Measurements from ENCODE around the gene CYTL1.
"Not testable (repeated sequence)": the region's sequence is repeated elsewhere in the genome, so short reads cannot be mapped to it uniquely, and the experiment has no call there.

The CYTL1 gene

DNA sequence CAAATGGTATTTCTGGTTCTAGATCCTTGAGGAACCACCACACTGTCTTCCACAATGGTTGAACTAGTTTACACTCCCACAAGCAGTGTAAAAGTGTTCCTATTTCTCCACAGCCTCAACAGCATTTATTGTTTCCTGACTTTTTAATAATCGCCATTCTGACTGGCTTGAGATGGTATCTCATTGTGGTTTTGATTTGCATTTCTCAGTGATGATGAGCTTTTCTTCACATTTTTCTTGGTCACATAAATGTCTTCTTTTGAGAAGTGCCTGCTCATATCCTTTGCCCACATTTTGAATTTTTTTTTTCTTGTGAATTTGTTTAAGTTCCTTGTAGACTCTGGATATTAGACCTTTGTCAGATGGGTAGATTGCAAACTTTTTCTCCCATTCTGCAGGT is 22.3 kb downstream of the CYTL1 start:
- not testable (repeated sequence) for DNase-seq (ENCODE audit: low spot score)

DNA sequence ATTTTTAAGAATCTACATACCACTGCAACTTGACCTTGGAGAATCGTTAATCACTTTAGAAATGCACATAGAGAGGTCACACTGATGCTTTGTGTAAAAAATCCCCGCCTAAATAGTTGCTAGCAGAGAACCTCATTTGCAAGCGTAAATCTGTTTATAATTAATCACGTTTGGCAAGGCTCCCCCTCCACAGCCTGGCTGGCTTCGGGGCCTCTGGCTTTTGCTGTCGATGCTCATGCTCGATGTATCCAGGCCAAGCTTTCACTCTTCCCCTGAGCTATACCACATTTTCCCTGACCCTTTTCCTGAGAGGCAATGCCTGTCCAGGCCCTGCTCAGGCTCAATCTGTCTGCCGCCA is 23.4 kb downstream of the CYTL1 start:
- no peak for DNase-seq (ENCODE audit: low spot score)

DNA sequence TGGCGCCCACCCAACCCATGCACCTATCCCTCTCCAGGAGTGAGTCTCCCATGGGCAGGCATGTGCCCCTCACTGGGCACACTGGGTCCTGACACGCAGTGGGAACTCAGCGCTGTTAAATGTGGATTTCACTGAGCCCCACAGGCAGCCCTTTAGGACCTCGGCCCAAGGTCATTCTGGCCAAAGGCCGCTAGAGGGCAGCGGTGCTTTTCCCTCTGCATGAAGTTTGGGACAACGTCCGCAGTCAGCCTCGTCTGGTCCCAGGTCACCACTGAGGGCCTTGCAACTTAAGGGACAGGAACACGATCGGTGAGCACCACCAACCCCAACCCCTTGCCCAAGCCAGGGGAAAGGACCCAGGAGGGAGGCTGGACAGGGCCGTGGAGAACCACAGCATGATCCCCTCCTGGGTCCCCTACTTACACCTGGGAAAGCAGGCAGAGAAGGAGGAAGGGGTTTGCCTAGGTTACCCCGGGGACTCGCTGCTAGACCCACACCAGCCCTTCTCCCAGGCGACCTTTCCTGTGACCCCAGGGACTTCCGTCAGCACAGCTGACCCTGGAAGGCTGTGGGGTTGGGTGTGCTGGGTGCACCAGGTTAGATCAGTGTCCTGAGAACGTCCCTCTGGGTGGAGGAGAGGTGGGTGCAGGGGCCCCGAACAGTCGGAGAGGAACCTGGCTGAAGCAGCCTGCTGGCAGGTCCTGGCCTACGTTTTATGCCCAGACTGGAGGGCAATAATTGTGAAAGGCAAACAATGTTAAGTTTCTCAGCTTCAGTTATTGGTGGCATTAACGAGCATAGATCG is 24.0 kb downstream of the CYTL1 start:
- peak; percentile 69 for DNase-seq (ENCODE audit: low spot score)

DNA sequence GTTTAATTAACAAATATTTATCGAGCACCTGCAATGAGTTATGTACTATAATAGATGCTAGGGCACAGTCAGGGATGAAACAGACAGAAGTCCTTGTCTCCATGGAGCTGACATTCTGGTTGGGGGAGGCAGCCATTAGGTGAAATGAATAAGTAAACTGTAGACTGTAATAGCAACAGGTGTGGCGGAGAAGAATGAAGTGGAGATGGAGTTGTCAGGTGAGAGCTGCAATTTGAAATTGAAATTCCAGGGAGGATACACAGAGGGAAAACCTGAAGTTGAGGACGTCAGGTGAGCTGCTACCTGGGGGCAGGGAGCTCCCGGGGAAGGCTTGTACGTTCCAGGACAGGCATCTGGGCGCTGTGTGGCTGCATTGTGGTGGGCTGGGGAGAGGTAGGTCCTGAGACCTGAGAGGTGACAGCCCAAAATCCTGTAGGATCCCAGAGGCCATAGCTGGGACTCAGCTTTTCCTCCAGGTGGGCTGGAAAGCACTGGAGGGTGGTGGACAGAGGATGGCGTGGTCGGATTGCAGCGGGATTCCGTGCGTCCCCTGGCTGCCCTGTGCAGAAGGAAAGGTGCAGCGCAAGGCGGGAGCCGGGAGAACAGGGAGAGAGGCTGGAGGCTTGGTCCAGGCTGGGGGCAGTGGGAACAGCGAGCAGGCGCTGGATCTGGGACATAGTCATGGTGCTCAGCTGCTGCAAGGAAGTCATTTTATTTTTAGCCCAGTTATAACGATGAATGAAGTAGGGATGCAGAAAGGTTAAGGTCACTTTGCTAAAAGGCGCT is 24.8 kb downstream of the CYTL1 start:
- DNase-seq (ENCODE audit: low spot score) = no peak

DNA sequence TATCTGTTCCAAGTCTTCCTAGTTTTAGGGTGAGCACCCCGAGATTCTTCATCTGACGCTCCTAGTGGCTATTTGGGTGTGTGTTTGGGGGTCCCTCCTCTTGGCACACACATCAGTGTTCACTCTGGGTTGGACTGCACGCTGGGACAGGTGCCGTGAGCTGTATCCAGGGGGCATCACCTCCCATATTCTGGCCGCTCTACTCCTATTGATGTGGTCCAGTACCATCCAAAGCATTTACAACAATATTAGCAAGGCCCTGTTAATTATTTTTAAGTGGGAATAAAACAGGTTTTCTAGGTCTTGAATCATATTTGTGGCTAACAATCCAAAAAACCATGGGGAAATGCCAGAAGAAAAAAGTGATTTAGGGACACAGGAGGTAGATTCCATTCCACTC is 26.4 kb downstream of the CYTL1 start:
- DNase-seq (ENCODE audit: low spot score) = no peak

DNA sequence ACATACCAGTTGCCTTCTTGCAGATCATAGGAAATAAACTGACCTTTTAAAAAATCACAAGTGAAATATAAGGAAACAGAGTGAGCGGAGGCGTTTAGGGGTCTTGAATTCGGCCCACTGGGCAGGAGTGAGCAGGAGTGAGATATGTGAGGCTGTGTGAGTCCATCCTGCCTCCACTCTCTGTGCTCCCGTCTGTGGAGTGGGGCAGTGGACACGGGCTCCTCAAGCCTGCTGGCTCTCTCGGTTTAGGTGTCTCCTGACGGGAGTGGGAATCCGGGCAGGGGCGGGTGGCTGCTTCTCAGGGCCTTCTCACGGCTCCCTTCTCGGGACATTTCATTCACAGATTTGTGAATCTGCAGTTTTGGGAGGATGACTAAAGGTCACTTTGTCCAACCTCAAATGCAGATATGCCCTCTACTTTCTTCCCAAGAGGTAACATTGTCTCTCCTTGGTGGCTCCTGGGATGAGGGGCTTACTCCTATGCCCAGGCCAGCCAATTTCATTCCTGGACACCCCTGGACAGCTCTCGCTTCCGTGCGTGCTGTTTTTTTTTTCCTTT is 27.6 kb downstream of the CYTL1 start:
- no peak for DNase-seq (ENCODE audit: low spot score)

DNA sequence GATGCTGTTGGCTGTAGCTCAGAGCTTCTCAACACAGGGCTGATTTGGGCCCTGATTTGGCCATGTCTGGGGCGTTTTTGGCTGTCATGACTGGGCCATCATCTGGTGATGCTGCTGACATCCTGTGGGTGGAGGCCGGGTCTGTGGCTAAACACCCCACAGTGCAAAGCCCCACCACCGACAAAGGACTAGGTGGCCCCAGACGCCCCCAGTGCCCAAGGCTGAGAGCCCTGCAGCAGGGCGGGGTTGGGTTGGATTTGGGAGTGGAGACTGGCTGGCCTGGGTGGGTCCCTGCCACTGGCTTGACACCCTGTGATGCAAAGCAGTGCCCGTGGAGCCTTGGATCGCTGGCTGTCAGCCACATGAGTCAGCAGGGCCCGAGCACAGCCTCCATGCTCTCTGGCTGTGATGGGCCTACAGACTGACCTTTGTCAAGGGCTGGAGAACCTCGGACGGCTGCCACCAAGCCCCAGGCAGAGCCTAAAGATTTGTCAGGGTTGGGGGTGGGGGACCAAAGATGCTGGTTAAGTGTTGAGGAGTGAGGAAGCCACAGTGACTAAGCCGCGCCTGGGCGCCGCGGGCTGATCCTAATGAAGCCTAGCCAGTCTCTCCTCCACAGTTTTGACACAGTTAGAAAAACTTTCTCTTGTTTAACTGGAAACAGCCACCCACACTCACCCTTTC is 28.3 kb downstream of the CYTL1 start:
- no peak for DNase-seq (ENCODE audit: low spot score)

DNA sequence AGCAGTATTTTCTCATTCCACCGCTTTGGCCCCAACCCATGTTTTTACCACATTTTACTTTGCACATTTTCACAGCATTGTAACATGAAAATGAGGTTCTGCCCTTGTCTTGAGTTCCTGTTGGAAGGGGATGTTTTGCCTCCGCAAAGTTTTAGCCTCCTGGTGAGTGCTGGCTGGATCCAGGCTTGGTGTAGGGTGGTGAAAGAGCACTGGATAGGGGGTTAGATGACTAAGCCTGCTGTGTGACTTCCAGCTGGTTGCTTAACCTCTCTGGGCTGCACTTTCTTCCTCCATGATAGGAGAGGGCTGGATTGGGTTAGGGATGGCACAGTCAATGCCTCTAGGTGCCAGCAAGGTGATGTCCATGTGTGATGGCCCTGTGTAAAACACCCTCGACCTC is 28.9 kb downstream of the CYTL1 start:
- DNase-seq (ENCODE audit: low spot score) = no peak

DNA sequence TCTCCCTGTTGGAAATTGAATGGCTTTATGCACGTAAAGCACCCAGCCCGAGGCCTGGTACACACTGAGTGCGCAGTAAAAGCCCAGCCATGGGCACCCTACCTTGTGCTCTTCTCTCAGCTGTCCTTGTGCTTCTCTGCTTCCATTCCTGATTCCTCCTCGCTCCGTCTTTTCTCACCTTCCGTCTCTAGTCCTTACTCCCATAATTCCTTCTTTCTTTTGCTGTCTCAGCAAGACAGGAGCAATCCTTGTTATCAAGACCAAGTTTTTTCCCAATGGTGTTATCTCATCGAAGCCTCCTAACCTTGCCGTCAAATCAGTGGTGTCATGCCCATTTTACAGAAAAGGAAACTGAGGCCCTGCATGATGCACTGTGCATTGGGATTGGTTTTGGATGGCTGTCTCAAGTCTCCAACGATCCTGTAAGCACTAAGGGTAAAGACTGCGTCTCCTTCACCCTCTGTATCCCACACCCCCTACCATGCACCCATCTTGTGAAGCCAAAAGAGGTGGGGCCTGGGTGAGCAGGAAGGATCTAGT is 30.1 kb downstream of the CYTL1 start:
- no peak for DNase-seq (ENCODE audit: low spot score)

DNA sequence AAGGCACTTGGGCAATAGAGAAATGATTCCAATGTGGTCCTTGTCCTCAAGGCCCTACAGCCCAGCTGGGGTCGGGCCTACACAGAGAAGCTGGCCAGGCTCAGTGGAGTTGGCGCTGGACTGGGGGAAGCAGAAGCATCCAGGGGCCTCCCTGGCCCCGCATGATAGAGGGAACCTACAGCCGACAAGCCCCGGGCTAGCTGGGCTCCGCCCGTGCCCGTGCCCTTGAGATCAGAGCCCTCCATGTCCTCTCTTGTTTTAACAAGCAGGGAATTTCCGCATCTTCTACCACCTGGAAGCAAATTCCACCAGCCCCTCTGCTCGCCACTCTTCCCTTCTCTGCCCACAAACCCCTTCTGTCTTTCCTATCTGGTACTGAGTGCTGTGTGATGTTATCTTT is 31.6 kb downstream of the CYTL1 start:
- DNase-seq (ENCODE audit: low spot score) = no peak

DNA sequence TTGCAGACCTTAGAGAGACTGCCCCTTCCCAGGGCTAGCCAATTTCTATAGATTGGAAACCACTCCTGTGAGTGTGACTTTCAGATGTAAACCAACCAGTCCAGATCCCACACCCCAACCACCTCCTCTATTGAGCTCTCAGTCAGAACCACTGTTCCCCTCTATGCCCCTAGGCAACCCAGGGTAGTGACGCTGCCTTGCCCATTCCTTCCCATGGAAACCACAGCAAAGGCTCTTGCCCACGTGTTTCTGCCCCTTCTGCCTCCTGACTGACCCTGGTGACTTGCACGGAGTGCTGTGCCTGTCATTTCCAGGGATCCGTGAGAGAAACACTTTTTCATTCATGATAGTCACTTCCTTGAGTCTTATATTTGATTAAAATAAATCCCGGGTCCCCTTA is 32.4 kb downstream of the CYTL1 start:
- DNase-seq (ENCODE audit: low spot score) = no peak

DNA sequence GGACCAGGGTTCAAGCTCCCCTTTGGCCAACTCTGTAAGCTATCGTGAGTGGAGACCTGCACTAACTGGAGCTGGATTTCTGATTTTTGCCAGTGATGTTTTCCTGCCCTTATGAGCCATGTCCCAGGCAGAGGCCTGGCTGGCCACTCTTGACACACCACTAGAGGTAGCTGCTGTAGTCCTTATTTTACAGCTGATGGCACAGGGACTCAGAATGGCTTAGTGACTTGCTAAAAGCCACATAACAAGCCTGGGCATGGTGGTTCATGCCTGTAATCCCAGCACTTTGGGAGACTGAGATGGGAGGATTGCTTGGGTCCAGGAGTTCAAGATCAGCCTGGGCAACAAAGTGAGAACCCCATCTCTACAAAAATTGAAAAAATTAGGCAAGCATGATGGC is 33.4 kb downstream of the CYTL1 start:
- DNase-seq (ENCODE audit: low spot score) = no peak

DNA sequence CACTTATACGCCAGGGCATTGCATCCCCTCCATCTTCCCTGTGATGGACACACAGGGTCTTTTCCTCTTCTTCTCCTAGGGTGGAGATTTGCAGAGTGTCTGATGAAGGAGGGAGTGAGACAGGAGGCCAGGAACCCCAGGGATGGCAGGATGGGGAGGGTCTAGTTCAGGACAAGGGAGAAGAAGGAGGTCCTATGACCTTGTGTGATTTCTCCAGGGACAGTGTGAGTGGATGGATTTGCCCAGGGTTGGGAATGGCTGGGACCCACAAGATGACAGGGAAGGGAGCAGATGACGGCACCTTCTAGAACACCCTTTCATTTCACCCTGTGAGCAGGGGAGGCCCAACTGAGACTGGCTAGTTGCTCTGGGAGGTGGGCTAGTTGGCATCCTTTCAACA is 34.2 kb downstream of the CYTL1 start:
- no peak for DNase-seq (ENCODE audit: low spot score)

DNA sequence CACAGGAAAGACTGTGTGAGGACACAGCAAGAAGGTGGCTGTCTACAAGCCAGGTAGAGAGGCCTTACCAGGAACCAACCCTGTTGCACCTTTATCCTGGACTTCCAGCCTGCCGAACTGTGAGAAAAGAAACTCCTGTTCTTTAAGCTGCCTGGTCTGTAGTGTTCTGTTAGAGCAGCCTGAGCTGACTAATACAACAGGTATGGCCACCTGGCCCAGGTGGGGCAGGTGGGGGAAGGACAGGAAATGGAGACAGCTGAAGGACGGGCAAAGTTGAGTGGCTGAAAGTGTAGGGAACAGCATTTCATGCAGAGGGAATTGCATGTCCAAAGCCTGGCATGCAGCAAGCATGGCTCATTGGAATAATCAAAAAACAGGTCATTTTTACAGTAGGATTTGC is 35.1 kb downstream of the CYTL1 start:
- no peak for DNase-seq (ENCODE audit: low spot score)

DNA sequence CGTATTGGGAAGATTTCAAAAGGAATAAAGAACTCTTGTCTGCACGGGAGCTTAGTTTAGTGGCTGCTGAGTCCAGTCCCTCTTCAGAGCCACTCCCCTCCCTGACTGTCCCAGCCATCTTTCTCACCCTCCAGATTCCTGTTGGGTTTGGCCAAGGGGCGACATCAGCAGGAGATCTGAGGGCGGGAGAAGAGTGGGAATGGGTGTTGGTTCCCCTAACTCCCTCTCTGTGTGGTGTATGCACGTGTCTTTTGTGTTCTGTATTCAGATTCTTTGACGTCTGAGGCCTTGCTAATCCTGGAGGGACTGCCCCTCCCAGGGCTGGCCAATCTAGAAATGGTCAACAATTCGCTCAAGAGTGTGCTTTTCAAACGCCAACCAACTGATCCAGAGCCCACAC is 37.4 kb downstream of the CYTL1 start:
- no peak for DNase-seq (ENCODE audit: low spot score)

DNA sequence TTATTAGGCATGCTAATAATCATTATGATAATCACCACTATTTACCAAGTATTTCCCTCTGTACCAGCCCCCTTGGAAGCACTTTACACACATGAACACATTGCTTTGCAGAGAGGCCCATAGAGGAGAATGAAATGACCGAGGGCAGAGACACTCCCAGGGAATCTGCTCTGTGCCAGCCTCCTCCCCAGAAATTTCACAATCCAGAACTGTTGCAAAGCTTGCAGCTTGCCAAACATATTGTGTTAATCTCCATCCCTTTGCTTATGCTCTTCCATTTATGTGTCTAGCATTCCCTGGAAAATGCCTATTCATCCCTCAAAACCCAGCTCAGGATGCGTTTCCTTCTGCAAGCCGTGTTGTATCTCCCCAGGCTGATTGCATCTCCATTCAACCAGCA is 37.8 kb downstream of the CYTL1 start:
- DNase-seq (ENCODE audit: low spot score) = no peak

DNA sequence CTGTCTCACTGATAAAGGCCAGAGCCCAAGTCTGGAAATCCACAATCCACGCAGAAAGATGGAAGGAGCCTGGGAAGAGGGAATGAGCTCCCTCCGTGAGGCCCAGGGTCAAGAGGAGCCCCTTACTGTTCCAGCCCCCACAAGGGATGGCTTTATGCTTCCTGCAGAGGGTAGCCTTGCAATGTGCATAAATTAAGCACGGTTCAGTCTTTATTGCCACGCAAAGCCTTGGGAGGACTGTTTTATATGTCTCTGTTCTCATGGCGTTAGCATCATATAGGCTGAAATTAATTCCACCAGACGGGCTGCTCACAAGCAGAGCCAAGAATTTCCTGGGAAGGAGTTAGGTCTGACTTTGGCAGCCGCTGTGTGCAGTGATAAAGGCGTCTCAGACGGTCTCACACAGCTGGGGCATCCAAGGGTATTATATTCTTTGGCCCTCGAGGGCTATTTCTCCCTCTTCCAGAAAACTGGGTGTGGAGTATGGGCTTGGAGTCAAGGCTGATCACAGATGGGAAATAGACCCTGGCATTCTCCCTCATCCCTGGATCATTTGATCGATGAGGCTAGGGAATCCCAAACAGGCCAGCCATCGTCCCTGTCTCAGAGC is 38.5 kb downstream of the CYTL1 start:
- DNase-seq (ENCODE audit: low spot score) = no peak

DNA sequence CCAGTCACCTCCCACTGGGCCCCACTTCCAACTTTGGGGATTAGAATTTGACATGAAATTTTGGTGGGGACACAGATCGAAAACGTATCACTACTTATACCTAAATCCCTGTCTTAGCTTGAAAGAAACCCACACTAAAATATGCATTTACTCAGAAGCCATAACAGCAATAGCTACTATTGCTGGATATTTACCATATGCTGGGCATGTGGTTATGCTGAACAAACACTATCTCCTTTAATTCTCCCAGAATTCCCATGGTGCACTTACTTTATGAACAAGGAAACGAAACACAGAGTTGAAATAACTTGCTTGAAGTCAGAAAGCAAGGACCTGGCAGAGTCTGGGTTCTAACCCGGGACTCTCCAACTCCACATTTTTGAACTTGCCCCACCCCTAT is 39.3 kb downstream of the CYTL1 start:
- DNase-seq (ENCODE audit: low spot score) = no peak

DNA sequence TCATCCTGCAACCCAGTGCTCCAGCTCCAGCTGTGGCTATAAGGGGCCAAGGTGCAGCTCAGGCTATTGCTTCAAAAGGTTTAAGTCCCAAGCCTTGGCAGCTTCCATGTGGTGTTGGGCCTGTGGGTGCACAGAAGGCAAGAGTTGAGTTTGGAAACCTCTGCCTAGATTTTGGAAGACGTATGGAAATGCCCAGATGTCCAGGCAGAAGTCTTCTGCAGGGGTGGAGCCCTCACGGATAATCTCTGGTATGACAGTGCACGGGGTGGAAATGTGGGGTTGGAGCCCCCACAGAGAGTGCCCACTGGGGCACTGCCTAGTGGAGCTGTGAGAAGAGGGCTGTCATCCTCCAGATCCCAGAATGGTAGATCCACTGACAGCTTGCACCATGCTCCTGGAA is 44.5 kb downstream of the CYTL1 start:
- no peak for DNase-seq (ENCODE audit: low spot score)

DNA sequence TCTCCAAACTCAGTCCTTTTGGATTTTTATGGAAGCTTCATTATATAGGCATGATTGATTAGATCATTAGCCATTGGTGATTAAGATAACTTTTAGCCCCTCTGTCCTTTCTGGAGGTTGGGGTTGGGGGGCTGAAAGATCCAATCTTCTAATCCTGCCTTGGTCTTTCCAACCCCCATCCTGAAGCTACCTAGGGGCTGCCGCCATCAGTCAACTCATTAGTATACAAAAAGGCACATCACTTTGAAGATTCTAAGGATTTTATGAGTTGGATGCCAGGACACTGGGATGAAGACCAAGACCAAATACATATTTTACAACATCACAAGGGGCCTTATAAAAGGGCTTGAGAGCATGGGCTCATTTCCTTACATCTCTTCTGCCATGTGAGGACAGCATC is 47.5 kb downstream of the CYTL1 start:
- DNase-seq (ENCODE audit: low spot score) = no peak

DNA sequence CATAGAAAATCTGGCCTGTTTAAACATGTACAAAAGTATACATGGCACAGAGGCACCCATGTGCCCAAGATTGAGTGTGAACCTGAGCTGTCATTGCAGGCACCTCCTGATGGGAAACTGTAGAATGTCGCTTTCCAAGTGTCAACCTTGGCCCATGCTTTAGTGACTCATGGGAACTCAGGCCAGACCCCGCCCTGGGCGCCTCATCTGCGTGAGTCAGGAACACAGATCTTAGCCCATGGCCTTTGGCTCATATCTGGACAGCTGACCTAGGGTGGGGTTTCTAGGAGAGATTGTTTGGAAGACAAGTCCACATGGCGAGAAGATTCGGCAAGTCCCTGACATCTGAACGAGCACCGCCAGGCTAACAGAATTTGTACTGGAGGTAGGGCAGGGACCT is 50.0 kb downstream of the CYTL1 start:
- DNase-seq (ENCODE audit: low spot score) = no peak

DNA sequence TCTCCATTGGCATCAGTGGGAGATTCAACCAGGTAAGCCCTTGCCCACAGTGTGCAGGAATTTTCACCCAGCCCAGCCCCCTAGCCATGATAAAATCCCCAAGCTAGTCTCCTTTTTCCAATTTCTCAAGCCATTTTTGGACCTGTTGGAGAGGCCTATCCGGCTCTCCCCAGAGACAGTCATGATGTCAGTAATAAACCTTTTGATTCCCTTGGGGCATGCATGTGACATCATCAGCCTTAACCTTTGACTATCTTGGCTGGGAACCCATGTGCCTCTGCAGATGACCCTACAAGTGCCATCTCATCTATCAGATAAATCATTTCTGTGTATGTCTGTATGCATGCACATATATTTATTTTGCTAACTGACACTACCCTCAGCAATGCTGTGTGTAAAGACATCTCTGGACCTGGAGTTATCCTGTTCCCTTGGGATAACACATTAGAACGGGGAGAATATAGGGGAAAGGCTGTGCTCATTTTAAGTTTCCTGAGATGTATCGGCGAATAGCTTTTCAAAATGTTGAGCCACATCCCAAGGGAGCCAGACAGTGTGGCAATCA is 51.0 kb downstream of the CYTL1 start:
- no peak for DNase-seq (ENCODE audit: low spot score)

Data from germinal center (tissue), 1 donor.